ENCODE data around the gene ZNF136. TPM values are rescaled to one million over a fixed set of nuclear protein-coding genes. Genes with fewer than 3 reads are reported as not detected.

ZNF136 gene
- total RNA-seq, 1 experiment from 2014 or later, result 6.7 TPM

GRCh38 chr19:12159773-12160414 is 3.0 kb upstream of the ZNF136 start:
- peaks cover 5% of the 10 kb centered on the region for H3K27me3 Mint-ChIP-seq (ENCODE audit: low read depth)
- ChIA-PET POLR2A (no interaction called here), CTCF (interaction anchor here (1.4 to 1.5 kb wide), 2 partner anchors 171 to 236 kb away, joined by 4 to 5 read pairs; no protein-coding TSS in a partner anchor)
- DNase-seq (ENCODE audit: low spot score) (peak; percentile 57), ATAC-seq (no peak)
- no peak overlapping the region for H3K27ac Mint-ChIP-seq
- peaks cover 2% of the 10 kb centered on the region; the same call in 1 of the 2 replicates for H3K36me3 Mint-ChIP-seq
- TF ChIP-seq E2F4 (CRISPR knock-in tag; IDR thresholded peaks at IDR 0.05; ENCODE audit: borderline replicate concordance, low read depth), result no peak
- no peak for TF ChIP-seq IRF1 (CRISPR knock-in tag; IDR thresholded peaks at IDR 0.05)
- peak; percentile 62 for TF ChIP-seq NFYB (CRISPR knock-in tag; conservative IDR thresholded peaks at IDR 0.05; ENCODE audit: low read depth)
- H3K4me3 Mint-ChIP-seq, result no peak overlapping the region
- peaks cover 18% of the 10 kb centered on the region for H3K4me1 Mint-ChIP-seq
- H3K9me3 Mint-ChIP-seq, result no peaks in the 10 kb centered on the region

GRCh38 chr19:12162513-12162881 is 399 bp upstream of the ZNF136 start:
- ChIA-PET CTCF (interaction anchor here (0.7 to 2.9 kb wide), 11 partner anchors 11 to 283 kb away, joined by 3 to 16 read pairs (median 5); partner anchors contain the start of genes ZNF20, ZNF563 and ZNF763), POLR2A (interaction anchor here (0.6 to 1.3 kb wide), 7 partner anchors 9 to 566 kb away, joined by 3 to 7 read pairs (median 3); partner anchors contain the start of genes ZNF20, ZNF442 and ZNF878)
- TF ChIP-seq ZNF512 (CRISPR knock-in tag; IDR thresholded peaks at IDR 0.05; ENCODE audit: borderline replicate concordance), result no peak
- TF ChIP-seq ZBTB21 (CRISPR knock-in tag; IDR thresholded peaks at IDR 0.05; ENCODE audit: borderline replicate concordance), result no peak
- no peak for TF ChIP-seq USF2 (CRISPR knock-in tag; IDR thresholded peaks at IDR 0.05)
- no peak for TF ChIP-seq TEAD4 (CRISPR knock-in tag; IDR thresholded peaks at IDR 0.05)
- TF ChIP-seq JAZF1 (CRISPR knock-in tag; IDR thresholded peaks at IDR 0.05), result no peak
- no peak for TF ChIP-seq CBFB (CRISPR knock-in tag; IDR thresholded peaks at IDR 0.05; ENCODE audit: low read depth)
- no peak for TF ChIP-seq FOXP4 (CRISPR knock-in tag; IDR thresholded peaks at IDR 0.05)
- no peak for TF ChIP-seq ETV6 (CRISPR knock-in tag; IDR thresholded peaks at IDR 0.05)
- no peak for TF ChIP-seq NR2C2 (CRISPR knock-in tag; IDR thresholded peaks at IDR 0.05)
- TF ChIP-seq ZNF416 (CRISPR knock-in tag; IDR thresholded peaks at IDR 0.05), result no peak
- no peak for TF ChIP-seq ZNF671 (CRISPR knock-in tag; IDR thresholded peaks at IDR 0.05)
- TF ChIP-seq MLX (CRISPR knock-in tag; IDR thresholded peaks at IDR 0.05), result no peak
- TF ChIP-seq NR3C1 (CRISPR knock-in tag; conservative IDR thresholded peaks at IDR 0.05; ENCODE audit: low read depth), result no peak
- no peak for TF ChIP-seq NFATC4 (CRISPR knock-in tag; IDR thresholded peaks at IDR 0.05)
- no peak for TF ChIP-seq CREB1 (CRISPR knock-in tag; IDR thresholded peaks at IDR 0.05)
- no peak for TF ChIP-seq AFF4 (CRISPR knock-in tag; IDR thresholded peaks at IDR 0.05; ENCODE audit: borderline replicate concordance)
- peaks cover 5% of the 10 kb centered on the region for H3K27me3 Mint-ChIP-seq (ENCODE audit: low read depth)
- peak overlapping the region; percentile 97 for H3K27ac Mint-ChIP-seq
- peak overlapping the region; percentile 94 for H3K4me3 Mint-ChIP-seq
- no peaks in the 10 kb centered on the region for H3K9me3 Mint-ChIP-seq
- no peak for DNase-seq (ENCODE audit: low spot score)
- ATAC-seq, result no peak
- H3K4me1 Mint-ChIP-seq, result peaks cover 8% of the 10 kb centered on the region
- no peaks in the 10 kb centered on the region for H3K36me3 Mint-ChIP-seq
